Measurements from ENCODE around the gene BEGAIN.

Gene BEGAIN

GRCh38 chr14:100610511-100611217, 23.4 kb upstream of the BEGAIN start:
- no peak for DNase-seq (ENCODE audit: low read depth)
- in situ Hi-C loops (cut with HindIII; ENCODE audit: low sequenced_read_pairs), result no loop called here
- no peak overlapping the region for H3K4me3 ChIP-seq (ENCODE audit: low read depth, low read length)
- TF ChIP-seq CTCF (IDR thresholded peaks at IDR 0.05; ENCODE audit: low read depth, low read length, missing control alignments), result no peak

GRCh38 chr14:100609941-100610391, 22.7 kb upstream of the BEGAIN start:
- TF ChIP-seq CTCF (IDR thresholded peaks at IDR 0.05; ENCODE audit: low read depth, low read length, missing control alignments), result no peak
- in situ Hi-C loops (cut with HindIII; ENCODE audit: low sequenced_read_pairs), result no loop called here
- no peak overlapping the region for H3K4me3 ChIP-seq (ENCODE audit: low read depth, low read length)
- no peak for DNase-seq (ENCODE audit: low read depth)

GRCh38 chr14:100609331-100609870, 22.2 kb upstream of the BEGAIN start:
- no peak overlapping the region for H3K4me3 ChIP-seq (ENCODE audit: low read depth, low read length)
- in situ Hi-C loops (cut with HindIII; ENCODE audit: low sequenced_read_pairs), result no loop called here
- DNase-seq (ENCODE audit: low read depth), result no peak
- TF ChIP-seq CTCF (IDR thresholded peaks at IDR 0.05; ENCODE audit: low read depth, low read length, missing control alignments), result no peak

- H3K4me3 ChIP-seq (ENCODE audit: low read depth, low read length), result no peak overlapping the region
- in situ Hi-C loops (cut with HindIII; ENCODE audit: low sequenced_read_pairs), result no loop called here
- no peak for TF ChIP-seq CTCF (IDR thresholded peaks at IDR 0.05; ENCODE audit: low read depth, low read length, missing control alignments)
- no peak for DNase-seq (ENCODE audit: low read depth)
Observed at GRCh38 chr14:100608586-100609330, 21.5 kb upstream of the BEGAIN start.

GRCh38 chr14:100608064-100608463, 20.8 kb upstream of the BEGAIN start:
- in situ Hi-C loops (cut with HindIII; ENCODE audit: low sequenced_read_pairs), result no loop called here
- TF ChIP-seq CTCF (IDR thresholded peaks at IDR 0.05; ENCODE audit: low read depth, low read length, missing control alignments), result no peak
- no peak for DNase-seq (ENCODE audit: low read depth)
- no peak overlapping the region for H3K4me3 ChIP-seq (ENCODE audit: low read depth, low read length)

GRCh38 chr14:100607611-100607956, 20.4 kb upstream of the BEGAIN start:
- no peak for DNase-seq (ENCODE audit: low read depth)
- in situ Hi-C loops (cut with HindIII; ENCODE audit: low sequenced_read_pairs), result no loop called here
- no peak for TF ChIP-seq CTCF (IDR thresholded peaks at IDR 0.05; ENCODE audit: low read depth, low read length, missing control alignments)
- no peak overlapping the region for H3K4me3 ChIP-seq (ENCODE audit: low read depth, low read length)

Measured in astrocyte of the cerebellum (primary cell).